Natural killer cell (primary cell): Measurements from ENCODE around the gene RBM5. TPM values are rescaled to one million over a fixed set of nuclear protein-coding genes. Genes with fewer than 3 reads are reported as not detected.

Experiments
- ATAC-seq, 3 donors: fragments of 150-1000 bp in 2 of 3; fragments of 200-7000 bp in 1 of 3; cut with Tn5 transposase; 1 replicate in 1 of 3; 2 replicates in 2 of 3; pipeline ENCODE4 v1.10.0; 2021; ENCODE audit warnings: mild to moderate bottlenecking in 2 of 3, moderate library complexity in 2 of 3
- DNase-seq, 2 donors: peaks; one replicate each; pipeline versions ENCODE4 v3.0.0 to v3.0.0-alpha.2; 2013 to 2021; ENCODE audit warnings: mixed read lengths in 1 of 2
- H3K27ac ChIP-seq: one replicate; pipeline ENCODE4 v1.5.1; 2013; ENCODE audit warnings: mild to moderate bottlenecking, low read length
- H3K27me3 ChIP-seq: one replicate; pipeline ENCODE4 v1.6.1; 2013; ENCODE audit warnings: low read length; ENCODE audit not compliant: control insufficient read depth, insufficient read depth
- H3K36me3 ChIP-seq: one replicate; pipeline ENCODE4 v1.6.1; 2013; ENCODE audit warnings: low read length; ENCODE audit not compliant: control insufficient read depth, insufficient read depth
- H3K4me1 ChIP-seq: one replicate; pipeline ENCODE4 v1.6.1; 2013; ENCODE audit warnings: low read length; ENCODE audit not compliant: control insufficient read depth, insufficient read depth
- H3K4me3 ChIP-seq: one replicate; pipeline ENCODE4 v1.5.1; 2013; ENCODE audit warnings: low read length
- H3K9me3 ChIP-seq: one replicate; pipeline ENCODE4 v1.6.1; 2013; ENCODE audit warnings: low read length; ENCODE audit not compliant: control insufficient read depth, insufficient read depth
- H3K27ac Mint-ChIP-seq, 2 donors: one replicate each; pipeline ENCODE4 v1.8.0; 2022; ENCODE audit warnings: mild to moderate bottlenecking in 2 of 2, mixed read lengths in 2 of 2, moderate library complexity in 1 of 2
- H3K27me3 Mint-ChIP-seq, 2 donors: one replicate each; pipeline ENCODE4 v1.8.0; 2022; ENCODE audit warnings: low read depth in 2 of 2, mixed read lengths in 2 of 2
- H3K36me3 Mint-ChIP-seq: one replicate; pipeline ENCODE4 v1.8.0; 2022; ENCODE audit warnings: mixed read lengths
- H3K4me1 Mint-ChIP-seq, 2 donors: one replicate each; pipeline ENCODE4 v1.8.0; 2022; ENCODE audit warnings: mixed read lengths in 2 of 2
- H3K4me3 Mint-ChIP-seq: one replicate; pipeline ENCODE4 v1.8.0; 2022; ENCODE audit warnings: mild to moderate bottlenecking, moderate library complexity, mixed read lengths
- H3K9me3 Mint-ChIP-seq, 2 donors: one replicate each; pipeline ENCODE4 v1.8.0; 2022; ENCODE audit warnings: mixed read lengths in 2 of 2
- CTCF ChIP-seq: fragments of 200-600 bp; IDR thresholded peaks from one replicate; pipeline ENCODE4 v1.8.0; 2022; ENCODE audit warnings: antibody characterized with exemption
- WGBS: methylation state at CpG from one replicate; pipeline ENCODE4 v1.1.7; 2013; ENCODE audit warnings: missing lambda C conversion rate; ENCODE audit not compliant: insufficient coverage; 5-methylcytosine and 5-hydroxymethylcytosine counted together
- intact Hi-C: fragments of 100-400 bp; cut with micrococcal nuclease; formaldehyde crosslinking; loops from one replicate; pipeline ENCODE4 v1.14.2; 2022
- total RNA-seq, 4 donors: library from RNA; stranded (reverse); fragments of 120-200 nt in 1 of 4; gene quantifications; one replicate each; pipeline versions ENCODE4 v1.2.3 to v1.2.4, GENCODE V29; 2013 to 2022

RBM5 gene
- total RNA-seq, 3 donors from 2014 or later (not counting 1 experiment from before 2014, with no cell fraction given) = 359 to 473 (median 401) TPM

GRCh38 chr3:50140990-50141389 lies 52.3 kb downstream of the RBM5 start:
- H3K36me3 Mint-ChIP-seq = no peaks in the 10 kb centered on the region
- H3K9me3 Mint-ChIP-seq = no peaks in the 10 kb centered on the region
- ATAC-seq (no peak), DNase-seq (no peak)
- Histone ChIP-seq H3K4me1 (peaks cover 3% of the 10 kb centered on the region), H3K36me3 (no peaks in the 10 kb centered on the region), H3K4me3 (no peak overlapping the region), H3K27me3 (no peaks in the 10 kb centered on the region), H3K9me3 (no peaks in the 10 kb centered on the region), H3K27ac (no peak overlapping the region)
- H3K4me1 Mint-ChIP-seq = peaks cover 0 to 11% of the 10 kb centered on the region in 2 donors
- TF ChIP-seq CTCF = no peak
- 92% methylated on average over 12 of the region's 12 CpGs for WGBS
- H3K4me3 Mint-ChIP-seq = no peak overlapping the region
- intact Hi-C loops = no loop called here
- H3K27ac Mint-ChIP-seq = no peak overlapping the region
- H3K27me3 Mint-ChIP-seq = no peaks in the 10 kb centered on the region

GRCh38 chr3:50146316-50146901 lies 57.7 kb downstream of the RBM5 start:
- H3K27ac ChIP-seq = no peak overlapping the region
- WGBS = 79% methylated on average over 2 of the region's 3 CpGs
- H3K36me3 ChIP-seq = no peaks in the 10 kb centered on the region
- ATAC-seq (peak in 1 of 3 donors; percentile 9), DNase-seq (no peak)
- no peaks in the 10 kb centered on the region for H3K27me3 Mint-ChIP-seq
- no peaks in the 10 kb centered on the region for H3K4me1 Mint-ChIP-seq
- H3K9me3 ChIP-seq = no peaks in the 10 kb centered on the region
- no peaks in the 10 kb centered on the region for H3K27me3 ChIP-seq
- no peaks in the 10 kb centered on the region for H3K9me3 Mint-ChIP-seq
- H3K4me1 ChIP-seq = no peaks in the 10 kb centered on the region
- no peak overlapping the region for H3K4me3 ChIP-seq
- no peak overlapping the region for H3K27ac Mint-ChIP-seq
- H3K4me3 Mint-ChIP-seq = no peak overlapping the region
- no peaks in the 10 kb centered on the region for H3K36me3 Mint-ChIP-seq
- intact Hi-C loops = no loop called here
- no peak for TF ChIP-seq CTCF

DNA sequence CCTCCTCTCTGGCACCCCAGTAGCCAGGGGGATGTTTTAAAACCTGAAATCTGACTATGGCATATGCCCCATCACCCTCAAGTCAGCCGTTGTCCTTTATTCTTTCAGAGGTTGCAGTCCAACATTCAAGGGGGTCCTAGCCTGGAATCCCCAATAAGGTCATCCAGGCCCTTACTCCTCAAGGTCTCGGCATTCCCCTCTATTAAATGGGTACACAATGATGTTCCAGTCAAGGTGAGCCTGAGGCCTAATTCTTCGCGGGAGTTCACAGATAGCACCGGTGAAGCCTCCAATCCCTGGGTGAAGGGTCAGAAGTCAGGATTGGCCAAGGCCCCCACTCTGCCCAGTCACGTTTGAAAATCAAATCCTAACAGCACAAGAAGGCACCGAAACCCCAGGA lies 58.3 kb downstream of the RBM5 start:
- H3K4me1 ChIP-seq = no peaks in the 10 kb centered on the region
- no peak for ATAC-seq
- no peaks in the 10 kb centered on the region for H3K27me3 ChIP-seq
- Mint-ChIP-seq H3K36me3 (no peaks in the 10 kb centered on the region), H3K27ac (no peak overlapping the region), H3K9me3 (no peaks in the 10 kb centered on the region), H3K4me1 (no peaks in the 10 kb centered on the region), H3K27me3 (no peaks in the 10 kb centered on the region), H3K4me3 (no peak overlapping the region)
- 85% methylated on average over 7 of the region's 7 CpGs for WGBS
- H3K4me3 ChIP-seq = no peak overlapping the region
- H3K27ac ChIP-seq = no peak overlapping the region
- no peaks in the 10 kb centered on the region for H3K36me3 ChIP-seq
- no peak for TF ChIP-seq CTCF
- intact Hi-C loops = no loop called here
- no peaks in the 10 kb centered on the region for H3K9me3 ChIP-seq
- no peak for DNase-seq

DNA sequence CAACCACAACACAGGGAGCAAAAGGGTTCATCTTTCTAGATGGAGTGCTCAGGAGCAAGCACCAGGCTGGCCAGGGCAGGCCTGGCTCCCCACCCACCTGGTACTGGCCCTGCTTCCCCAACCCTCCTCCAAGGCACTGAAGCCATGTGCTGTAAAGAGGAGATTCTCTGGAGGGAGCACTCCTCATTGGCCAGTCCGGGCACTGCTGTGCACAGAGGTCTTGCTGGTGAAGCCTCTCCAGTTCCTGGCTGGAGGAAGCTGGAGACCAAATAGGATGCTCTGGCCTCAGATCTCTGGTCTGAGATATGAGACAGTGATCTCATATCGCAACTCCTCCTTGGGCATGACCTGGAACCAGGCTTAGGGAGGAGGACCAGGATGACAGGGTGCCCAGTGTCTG lies 58.7 kb downstream of the RBM5 start:
- no peak for ATAC-seq
- no peak for DNase-seq
- H3K27ac Mint-ChIP-seq = no peak overlapping the region
- H3K4me3 Mint-ChIP-seq = no peak overlapping the region
- Histone ChIP-seq H3K9me3 (no peaks in the 10 kb centered on the region), H3K4me1 (no peaks in the 10 kb centered on the region), H3K27me3 (no peaks in the 10 kb centered on the region), H3K36me3 (no peaks in the 10 kb centered on the region), H3K27ac (no peak overlapping the region), H3K4me3 (no peak overlapping the region)
- no peaks in the 10 kb centered on the region for H3K36me3 Mint-ChIP-seq
- H3K27me3 Mint-ChIP-seq = no peaks in the 10 kb centered on the region
- H3K9me3 Mint-ChIP-seq = no peaks in the 10 kb centered on the region
- TF ChIP-seq CTCF = no peak
- WGBS = 93% methylated on average over 2 of the region's 2 CpGs
- intact Hi-C loops = no loop called here
- H3K4me1 Mint-ChIP-seq = no peaks in the 10 kb centered on the region
